IPS-18c (cell line): ENCODE data around the gene SRRM3.
"Not testable (repeated sequence)": the region's sequence is repeated elsewhere in the genome, so short reads cannot be mapped to it uniquely, and the experiment has no call there.

Experiments used
- H3K4me3 ChIP-seq: 2 replicates; pipeline ENCODE4 v1.7.0; 2013; ENCODE audit warnings: low read depth, mild to moderate bottlenecking, low read length, moderate library complexity; ENCODE audit not compliant: insufficient read depth
- H3K9me3 ChIP-seq: one replicate; pipeline ENCODE4 v1.6.1; 2013; ENCODE audit warnings: mild to moderate bottlenecking, low read length, moderate library complexity; ENCODE audit not compliant: control insufficient read depth, insufficient read depth

Gene SRRM3

DNA sequence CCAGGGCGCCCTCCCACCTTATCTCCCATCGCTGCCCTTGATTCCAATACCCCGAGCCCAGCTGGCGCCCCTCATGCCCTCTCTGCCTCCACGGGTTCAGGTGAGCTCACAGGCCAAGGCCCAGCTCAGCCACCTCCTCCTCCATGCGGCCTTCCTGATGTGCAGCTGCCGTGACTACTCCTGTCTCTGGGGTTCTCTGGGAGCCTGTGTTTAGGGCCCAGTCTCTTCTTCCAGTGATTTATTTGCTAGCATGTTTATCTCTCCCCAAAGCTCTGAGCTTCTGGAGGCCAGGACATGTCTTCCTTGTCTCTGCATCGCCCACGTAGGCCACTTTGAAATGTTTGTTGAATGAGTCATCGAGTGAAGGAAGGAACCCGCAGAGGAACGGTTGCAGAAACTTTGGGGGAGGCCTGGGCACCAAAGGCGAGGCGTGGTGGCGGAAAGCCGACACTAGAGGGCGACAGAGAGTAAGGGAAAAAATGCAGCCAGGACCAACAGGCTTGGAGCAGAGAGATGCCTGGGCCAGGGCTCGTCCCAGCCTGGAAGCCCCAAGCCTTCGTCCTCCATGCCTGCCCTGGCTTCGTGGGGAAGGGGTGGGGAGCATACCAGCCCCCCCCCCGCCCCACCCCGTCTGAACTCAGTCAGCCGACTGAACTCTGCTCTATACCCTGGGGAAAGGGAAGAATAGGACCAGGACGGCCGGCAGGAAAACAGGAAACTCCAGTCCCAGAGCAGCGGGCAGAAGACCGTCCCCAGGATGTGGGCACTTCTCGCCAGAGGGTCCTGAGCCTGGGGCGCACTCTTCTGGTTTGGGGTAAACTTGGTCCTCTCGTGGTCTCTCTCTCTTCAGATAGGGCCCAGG, 89.9 kb downstream of the SRRM3 start:
- Histone ChIP-seq H3K4me3 (no peak overlapping the region), H3K9me3 (no peaks in the 10 kb centered on the region)

DNA sequence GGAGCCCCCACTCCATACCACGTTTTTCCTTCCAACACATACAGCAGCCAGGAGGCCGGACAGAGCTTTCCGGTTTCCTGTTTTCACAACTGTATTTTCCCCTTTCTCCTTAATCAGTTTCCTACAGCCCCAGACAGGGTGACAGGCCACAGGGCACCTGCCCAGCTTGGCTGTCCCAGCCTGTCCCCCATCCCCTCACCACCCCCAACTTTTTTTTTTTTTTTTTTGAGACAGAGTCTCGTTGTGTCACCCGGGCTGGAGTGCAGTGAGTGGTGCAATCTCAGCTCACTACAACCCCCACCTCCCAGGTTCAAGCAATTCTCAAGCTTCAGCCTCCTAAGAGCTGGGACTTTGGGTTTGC, 90.5 kb downstream of the SRRM3 start:
- Histone ChIP-seq H3K4me3 (no peak overlapping the region), H3K9me3 (no peaks in the 10 kb centered on the region)

DNA sequence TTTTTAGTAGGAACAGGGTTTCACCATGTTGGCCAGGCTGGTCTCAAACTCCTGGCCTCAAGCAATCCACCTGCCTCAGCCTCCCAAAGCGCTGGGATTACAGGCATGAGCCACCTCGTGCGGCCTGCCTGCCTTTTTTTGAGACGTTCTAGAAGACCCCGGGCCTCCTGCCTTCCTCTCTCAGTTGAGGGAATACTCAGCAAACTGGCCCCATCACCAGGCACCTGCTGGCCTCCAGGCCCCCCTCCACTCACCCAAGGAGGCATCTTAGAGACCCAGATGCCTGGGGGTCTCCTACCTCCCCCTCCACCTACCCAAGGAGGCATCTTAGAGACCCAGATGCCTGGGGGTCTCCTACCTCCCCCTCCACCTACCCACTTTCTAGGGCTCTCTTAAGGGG, 91.2 kb downstream of the SRRM3 start:
- H3K4me3 ChIP-seq, H3K9me3 ChIP-seq: not testable (repeated sequence)

DNA sequence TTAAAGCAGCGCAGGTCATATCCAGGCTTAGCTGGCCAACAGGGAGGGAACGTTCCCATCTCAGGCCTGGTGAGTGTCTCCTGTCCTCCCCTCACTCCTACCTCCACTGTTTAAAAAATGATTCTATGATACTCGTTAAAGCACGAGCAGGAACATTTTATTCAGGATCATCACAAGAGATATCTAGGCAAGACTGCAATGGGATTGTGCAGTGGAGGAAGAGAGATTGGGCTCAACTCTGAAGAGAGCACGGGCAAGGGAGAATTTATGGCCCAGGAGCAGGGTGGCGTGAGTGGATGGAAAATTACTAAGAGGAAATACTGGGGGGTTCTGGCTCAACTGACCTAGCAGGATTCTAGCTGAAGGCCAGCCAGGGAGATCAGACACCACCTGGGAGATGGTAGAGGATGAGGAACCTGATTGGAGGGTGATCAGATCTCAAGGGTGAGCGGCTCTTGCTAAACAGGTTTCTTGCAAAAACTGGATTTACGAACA, 91.8 kb downstream of the SRRM3 start:
- no peak overlapping the region for H3K4me3 ChIP-seq

DNA sequence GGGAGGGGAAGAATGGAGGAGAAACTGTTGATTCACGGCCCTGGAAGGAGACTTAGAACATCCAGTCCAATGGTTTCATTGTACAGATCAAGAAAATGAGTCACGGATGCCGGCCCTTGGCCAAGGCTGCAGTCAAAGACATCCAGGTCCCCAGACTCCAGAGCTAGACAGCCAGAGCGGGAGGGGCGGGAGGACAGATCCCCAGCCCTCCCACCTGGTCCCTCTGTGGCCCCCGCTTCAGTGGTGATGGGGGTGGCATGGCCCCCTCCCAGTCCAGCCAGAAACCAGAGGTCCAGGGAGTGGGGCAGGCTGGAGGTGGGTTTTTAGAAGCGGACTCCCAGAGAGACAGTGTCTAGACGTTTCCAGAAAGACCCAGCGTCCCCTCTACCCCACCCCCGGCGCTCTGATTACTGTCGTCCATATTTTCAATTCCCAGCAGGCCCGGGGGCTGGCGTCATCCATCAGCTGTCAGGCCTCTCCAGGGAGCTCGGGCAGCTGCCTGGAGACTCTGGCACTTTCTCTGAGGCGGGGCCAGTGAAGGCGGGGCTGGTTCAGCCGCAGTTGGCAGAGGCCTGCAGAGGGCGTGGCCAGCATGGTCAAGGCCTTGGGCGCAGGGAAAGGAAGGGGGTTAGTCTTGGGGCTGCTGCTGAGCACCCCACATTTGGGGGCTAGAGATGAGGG, 92.8 kb downstream of the SRRM3 start:
- H3K4me3 ChIP-seq, result no peak overlapping the region
- H3K9me3 ChIP-seq, result no peaks in the 10 kb centered on the region

More for the DNA sequence above, 91.8 kb downstream of the SRRM3 start:
- no peaks in the 10 kb centered on the region for H3K9me3 ChIP-seq

DNA sequence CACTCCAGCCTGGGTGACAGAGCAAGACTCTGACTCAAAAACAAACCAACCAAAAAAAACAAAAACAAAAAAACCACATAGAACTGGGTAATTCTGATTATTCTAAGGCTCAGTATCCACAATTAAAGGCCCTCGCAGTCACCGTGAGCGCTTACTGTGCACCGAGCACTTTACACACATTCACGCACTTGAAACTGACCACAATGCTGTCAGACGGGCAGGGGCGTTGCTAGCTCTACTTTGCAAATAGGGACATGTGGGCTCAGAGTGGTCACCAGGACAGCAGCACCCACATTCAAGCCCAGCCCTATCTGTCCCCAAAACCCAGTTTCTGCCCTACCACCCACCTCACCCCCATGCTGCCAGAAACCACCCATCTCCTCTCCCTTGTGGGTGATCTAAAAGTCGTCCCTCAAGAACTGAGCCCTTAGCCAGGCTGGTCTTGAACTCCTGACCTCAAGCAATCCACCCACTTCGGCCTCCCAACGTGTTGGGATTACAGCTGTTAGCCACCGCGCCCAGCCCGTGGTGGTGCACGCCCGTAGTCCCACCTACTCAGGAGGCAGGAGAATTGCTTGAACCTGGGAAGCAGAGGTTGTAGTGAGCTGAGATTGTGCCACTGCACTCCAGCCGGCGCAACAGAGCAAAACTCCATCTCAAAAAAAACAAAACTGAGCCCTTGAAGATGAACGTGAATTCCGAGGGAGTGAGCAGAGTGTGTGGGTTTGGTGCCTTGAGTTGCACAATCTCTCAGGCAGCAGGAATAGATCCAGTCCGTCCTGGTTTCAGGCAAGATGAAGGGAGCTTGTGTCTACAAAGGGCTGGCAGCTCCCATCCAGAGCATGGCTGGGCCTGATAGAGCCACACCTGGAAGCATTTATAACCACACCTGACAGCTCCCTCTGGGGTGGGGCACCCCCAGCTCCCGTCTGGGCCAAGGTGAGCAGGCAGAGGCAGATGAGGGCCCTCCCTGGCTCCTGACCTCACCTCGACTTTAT, 95.3 kb downstream of the SRRM3 start:
- no peak overlapping the region for H3K4me3 ChIP-seq

DNA sequence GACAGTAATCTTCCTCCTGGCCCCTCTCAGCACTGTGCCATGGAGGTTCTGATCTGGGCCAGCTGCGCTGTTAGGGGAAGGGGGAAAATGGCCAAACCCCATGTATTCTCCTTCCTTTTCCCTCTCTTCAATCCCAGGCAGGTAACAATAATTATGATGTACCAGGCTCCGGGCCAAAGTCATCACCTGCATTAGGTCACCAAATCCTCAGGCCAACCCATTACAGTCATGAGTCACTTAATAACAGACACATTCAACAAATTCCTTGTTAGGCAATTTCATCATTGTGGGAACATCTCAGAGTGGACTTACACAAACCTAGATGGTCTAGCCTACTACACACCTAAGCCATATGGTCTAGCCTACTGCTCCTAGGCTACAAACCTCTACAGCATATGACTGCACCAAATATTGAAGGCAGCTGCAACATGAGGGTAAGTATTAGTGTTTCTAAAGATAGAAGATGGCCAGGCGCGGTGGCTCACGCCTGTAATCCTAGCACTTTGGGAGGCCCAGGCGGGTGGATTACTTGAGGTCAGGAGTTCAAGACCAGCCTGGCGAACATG, 98.6 kb downstream of the SRRM3 start:
- Histone ChIP-seq H3K4me3 (no peak overlapping the region), H3K9me3 (no peaks in the 10 kb centered on the region)

More for the DNA sequence above, 95.3 kb downstream of the SRRM3 start:
- no peaks in the 10 kb centered on the region for H3K9me3 ChIP-seq

DNA sequence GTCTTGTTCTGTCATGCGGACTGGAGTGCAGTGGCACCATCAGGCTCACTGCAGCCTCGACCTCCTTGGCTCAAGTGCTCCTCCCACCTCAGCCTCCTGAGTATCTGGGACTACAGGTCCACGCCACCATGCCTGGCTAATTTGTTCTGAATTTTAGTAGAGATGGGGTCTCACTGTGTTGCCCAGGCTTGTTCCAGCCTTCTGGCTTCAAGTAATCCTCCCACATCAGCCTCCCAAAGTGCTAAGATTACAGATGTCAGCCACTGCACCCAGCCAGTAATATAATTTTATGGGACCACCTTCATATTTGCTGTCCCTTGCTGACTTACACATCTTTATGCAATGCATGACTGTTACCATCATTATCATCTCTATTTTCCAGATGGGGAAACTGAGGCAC, 99.3 kb downstream of the SRRM3 start:
- Histone ChIP-seq H3K4me3 (no peak overlapping the region), H3K9me3 (no peaks in the 10 kb centered on the region)

DNA sequence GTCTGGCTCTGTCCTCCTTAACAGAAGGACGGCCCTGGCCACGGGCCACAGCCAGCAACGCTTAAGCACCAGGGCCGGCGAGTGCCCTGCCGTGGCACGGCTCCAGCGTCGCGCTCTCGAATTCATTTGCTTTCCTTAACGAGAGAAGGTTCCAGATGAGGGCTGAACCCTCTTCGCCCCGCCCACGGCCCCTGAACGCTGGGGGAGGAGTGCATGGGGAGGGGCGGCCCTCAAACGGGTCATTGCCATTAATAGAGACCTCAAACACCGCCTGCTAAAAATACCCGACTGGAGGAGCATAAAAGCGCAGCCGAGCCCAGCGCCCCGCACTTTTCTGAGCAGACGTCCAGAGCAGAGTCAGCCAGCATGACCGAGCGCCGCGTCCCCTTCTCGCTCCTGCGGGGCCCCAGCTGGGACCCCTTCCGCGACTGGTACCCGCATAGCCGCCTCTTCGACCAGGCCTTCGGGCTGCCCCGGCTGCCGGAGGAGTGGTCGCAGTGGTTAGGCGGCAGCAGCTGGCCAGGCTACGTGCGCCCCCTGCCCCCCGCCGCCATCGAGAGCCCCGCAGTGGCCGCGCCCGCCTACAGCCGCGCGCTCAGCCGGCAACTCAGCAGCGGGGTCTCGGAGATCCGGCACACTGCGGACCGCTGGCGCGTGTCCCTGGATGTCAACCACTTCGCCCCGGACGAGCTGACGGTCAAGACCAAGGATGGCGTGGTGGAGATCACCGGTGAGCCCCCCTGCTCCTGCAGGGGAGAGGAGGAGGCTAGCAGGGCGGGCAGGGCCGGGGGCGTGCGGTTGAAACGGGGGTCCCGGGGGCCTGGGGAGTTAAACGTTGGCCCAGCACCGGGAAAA, 100.9 kb downstream of the SRRM3 start, which contains the start of gene HSPB1:
Gene HSPB1, plus strand, starts transcription at position 327 of the 855 bp plus-strand sequence. Its CDS starts 40 bp downstream, at position 367.
- Histone ChIP-seq H3K4me3 (peak within 1 kb of the TSS; percentile 73), H3K9me3 (no peaks in the 10 kb centered on the region)

DNA sequence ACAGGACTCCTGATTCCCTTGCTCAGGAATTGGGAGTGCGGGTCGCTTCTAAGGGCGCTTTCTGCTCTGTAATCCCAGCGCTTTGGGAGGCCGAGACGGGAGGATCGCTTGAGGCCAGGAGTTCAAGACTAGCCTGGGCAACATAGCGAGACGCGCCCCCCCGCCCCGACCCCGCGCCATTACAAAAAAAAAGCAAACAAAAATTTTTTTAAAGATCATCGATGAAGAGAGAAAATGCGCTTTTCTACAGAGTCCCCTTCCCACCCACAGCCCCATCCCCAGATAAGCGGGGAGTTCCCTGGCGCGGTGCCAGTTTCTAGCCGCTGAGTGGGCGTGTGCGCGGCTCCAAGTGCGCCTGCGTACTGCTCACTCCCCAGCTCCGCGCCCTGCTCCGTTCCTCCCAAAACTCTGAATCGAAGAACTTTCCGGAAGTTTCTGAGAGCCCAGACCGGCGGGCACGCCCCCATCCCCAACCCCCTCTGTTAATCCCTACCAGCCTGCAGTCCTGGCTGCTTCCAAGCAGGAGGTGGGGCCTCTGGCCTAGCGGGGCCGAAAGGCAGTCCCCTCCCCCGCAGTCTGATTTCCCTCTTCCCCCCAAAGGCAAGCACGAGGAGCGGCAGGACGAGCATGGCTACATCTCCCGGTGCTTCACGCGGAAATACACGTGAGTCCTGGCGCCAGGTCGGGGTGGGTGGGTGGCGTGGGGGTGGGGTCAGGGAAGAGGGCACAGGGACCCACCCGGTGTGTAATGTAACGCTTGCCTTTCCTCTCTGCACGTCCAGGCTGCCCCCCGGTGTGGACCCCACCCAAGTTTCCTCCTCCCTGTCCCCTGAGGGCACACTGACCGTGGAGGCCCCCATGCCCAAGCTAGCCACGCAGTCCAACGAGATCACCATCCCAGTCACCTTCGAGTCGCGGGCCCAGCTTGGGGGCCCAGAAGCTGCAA, 101.8 kb downstream of the SRRM3 start:
- Histone ChIP-seq H3K9me3 (no peaks in the 10 kb centered on the region), H3K4me3 (peak overlapping the region; percentile 73)

DNA sequence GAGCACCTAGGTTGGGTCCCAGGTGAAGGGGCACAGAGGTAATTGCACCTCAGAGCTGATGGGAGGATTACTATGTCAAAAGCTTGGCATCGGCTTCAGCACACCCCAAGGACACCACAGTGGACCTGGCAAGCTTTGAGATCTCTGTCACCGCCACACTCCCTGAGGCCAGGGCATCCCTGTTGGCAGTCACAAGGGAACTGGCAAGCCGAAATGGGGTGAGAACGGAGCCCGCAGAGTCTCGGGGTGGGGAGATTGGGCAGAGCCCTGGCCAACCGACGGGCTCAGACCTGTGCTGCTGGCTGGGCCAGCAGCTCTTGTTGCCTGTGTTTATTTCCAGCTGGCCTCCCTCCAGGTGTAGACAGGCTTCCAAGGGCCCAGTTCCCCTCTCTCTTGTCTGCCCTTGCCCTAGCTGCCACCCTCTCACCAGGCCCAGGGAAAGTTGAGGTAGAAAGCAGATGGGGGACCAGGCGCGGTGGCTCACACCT, 103.2 kb downstream of the SRRM3 start:
- Histone ChIP-seq H3K9me3 (no peaks in the 10 kb centered on the region), H3K4me3 (no peak overlapping the region)

DNA sequence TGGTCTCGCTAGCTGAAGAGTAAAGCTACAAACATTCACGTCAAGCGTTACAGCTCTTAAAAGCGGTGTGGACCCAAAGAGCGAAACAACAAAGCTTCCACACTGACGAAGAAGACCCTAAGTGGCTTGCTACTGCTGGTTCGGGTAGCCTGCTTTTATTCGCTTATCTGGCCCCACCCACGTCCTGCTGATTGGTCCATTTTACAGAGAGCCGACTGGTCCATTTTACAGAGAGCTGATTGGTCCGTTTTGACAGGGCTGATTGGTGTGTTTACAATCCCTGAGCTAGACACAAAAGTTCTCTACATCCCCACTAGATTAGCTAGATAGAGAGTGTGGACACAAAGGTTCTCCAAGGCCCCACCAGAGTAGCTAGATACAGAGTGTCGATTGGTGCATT, 107.2 kb downstream of the SRRM3 start:
- not testable (repeated sequence) for H3K9me3 ChIP-seq, H3K4me3 ChIP-seq

DNA sequence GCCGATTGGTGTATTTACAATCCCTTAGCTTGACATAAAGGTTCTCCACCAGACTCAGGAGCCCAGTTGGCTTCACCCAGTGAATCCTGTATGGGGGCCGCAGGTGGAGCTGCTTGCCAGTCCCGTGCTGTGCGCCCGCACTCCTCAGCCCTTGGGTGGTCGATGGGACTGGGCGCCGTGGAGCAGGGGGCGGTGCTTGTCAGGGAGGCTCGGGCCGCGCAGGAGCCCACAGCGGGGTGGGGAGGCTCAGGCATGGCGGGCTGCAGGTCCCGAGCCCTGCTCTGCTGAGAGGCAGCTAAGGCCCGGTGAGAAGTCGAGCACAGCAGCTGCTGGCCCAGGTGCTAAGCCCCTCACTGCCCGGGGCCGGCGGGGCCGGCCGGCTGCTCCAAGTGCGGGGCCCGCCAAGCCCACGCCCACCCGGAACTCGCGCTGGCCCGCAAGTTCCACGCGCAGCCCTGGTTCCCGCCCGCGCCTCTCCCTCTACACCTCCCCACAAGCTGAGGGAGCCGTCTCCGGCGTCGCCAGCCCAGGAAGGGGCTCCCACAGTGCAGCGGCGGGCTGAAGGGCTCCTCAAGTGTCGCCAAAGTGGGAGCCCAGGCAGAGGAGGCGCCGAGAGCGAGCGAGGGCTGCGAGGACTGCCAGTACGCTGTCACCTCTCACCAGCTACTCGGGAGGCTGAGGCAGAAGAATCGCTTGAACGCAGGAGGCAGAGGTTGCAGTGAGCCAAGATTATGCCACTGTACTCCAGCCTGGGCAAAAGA, 107.8 kb downstream of the SRRM3 start:
- not testable (repeated sequence) for H3K9me3 ChIP-seq, H3K4me3 ChIP-seq

DNA sequence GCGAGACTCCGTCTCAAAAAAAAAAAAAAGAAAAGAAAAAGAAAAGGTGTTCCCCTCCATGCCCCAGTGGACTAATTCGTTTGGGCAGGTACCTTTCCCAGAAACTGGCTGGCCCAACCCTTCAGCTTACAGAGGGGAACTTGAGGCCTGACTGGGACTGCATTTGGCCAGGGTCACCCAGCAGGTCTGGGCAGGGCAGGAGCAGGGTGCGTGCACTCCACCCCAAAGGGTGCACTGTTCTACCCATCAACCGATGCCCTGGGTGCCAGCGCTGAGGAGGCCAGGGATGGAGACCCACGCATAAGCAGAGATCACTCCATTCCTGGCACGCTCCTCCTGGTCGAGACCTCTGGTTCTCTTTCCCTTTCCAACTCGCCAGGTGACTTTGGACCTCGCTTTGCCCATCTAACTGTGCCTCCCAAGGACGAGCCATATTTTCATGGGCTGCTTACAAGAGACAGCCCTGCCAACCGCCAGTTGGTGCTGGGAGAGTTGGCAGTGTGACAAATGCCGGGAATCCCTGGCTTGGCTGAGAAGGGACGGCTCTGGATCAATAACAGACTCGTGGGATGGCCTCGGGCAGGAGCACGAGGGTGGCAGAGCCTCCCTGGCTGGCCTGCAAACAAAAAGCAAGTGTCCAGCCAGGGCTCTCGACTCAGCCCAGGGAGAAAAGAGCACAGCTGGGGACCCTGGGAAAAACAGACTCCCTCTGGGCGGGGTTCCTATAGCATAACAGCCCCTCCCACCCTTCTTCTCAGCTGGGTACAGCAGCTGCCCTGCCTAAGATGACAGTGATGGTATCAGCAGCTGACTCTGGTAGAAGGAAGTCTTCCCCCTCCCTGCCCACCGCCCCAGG, 108.6 kb downstream of the SRRM3 start:
- Histone ChIP-seq H3K4me3 (no peak overlapping the region), H3K9me3 (no peaks in the 10 kb centered on the region)
